K562 (cell line): ENCODE data around the gene MKLN1. TPM values are rescaled to one million over a fixed set of nuclear protein-coding genes. Genes with fewer than 3 reads are reported as not detected.

Experiments used
- ATAC-seq: fragments of 200-7000 bp; cut with Tn5 transposase; 3 replicates; pipeline ENCODE4 v1.9.1; 2020; ENCODE audit warnings: moderate library complexity
- BruUV-seq: library from RNA; stranded (reverse); fragments of 400-500 nt; replicated peaks from 2 replicates; lab custom pipeline; 2021; lab: Mats Ljungman, UMichigan
- CTCF ChIA-PET: fragments of 300-600 bp; formaldehyde crosslinking; extraction: SDS; loops from one replicate; lab custom pipeline; 2021; ENCODE audit warnings: low intra/inter-chr PET ratio; lab: Yijun Ruan, JAX
- POLR2A ChIA-PET: fragments of 300-600, 350-650 bp; sonication (Branson Sonifier 250); formaldehyde crosslinking; extraction: SDS; loops from one replicate; lab custom pipeline; 2021; ENCODE audit warnings: antibody characterized with exemption, inconsistent platforms; lab: Yijun Ruan, JAX
- DNase-seq, 4 experiments: peaks; one replicate each; pipeline versions ENCODE4 v3.0.0 to v3.0.0-alpha.2; 2011 to 2018; ENCODE audit warnings: low spot score in 3 of 4, mixed read lengths in 3 of 4; ENCODE audit errors: extremely low read depth in 1 of 4
- FAIRE-seq: peaks from 2 replicates; lab custom pipeline; 2011; peaks lifted over from hg19 to GRCh38; lab: Jason Lieb, UNC
- H2AFZ ChIP-seq: 2 replicates; pipeline ENCODE4 v1.6.0; 2011; ENCODE audit warnings: low read depth, low read length, control low read depth, inconsistent platforms
- H3K27ac ChIP-seq: fragments of 200-600 bp; 3 replicates; pipeline ENCODE4 v1.8.0; 2011; ENCODE audit warnings: low read depth, mild to moderate bottlenecking, control low read depth, inconsistent platforms, low read length, moderate library complexity, mixed read lengths; ENCODE audit errors: extremely low read depth
- H3K27me3 ChIP-seq, 2 experiments: fragments of 300-600 bp in 1 of 2; 2 replicates in 1 of 2; 3 replicates in 1 of 2; pipeline versions ENCODE4 v1.6.0 to v1.8.0; 2011; ENCODE audit warnings: inconsistent platforms in 2 of 2, low read length in 2 of 2, mild to moderate bottlenecking in 1 of 2, mixed read lengths in 1 of 2, moderate library complexity in 1 of 2; ENCODE audit not compliant: control insufficient read depth in 2 of 2, insufficient read depth in 2 of 2
- H3K36me3 ChIP-seq: fragments of 300-600 bp; 3 replicates; pipeline ENCODE4 v1.8.0; 2011; ENCODE audit warnings: mild to moderate bottlenecking, low read length, inconsistent platforms; ENCODE audit not compliant: control insufficient read depth, insufficient read depth
- H3K4me1 ChIP-seq, 2 experiments: fragments of 200-600 bp in 1 of 2; replicated peaks in 1 of 2; 2 replicates in 1 of 2; 3 replicates in 1 of 2; pipeline versions ENCODE4 v1.5.1 to v1.8.0; 2011; ENCODE audit warnings: inconsistent platforms in 2 of 2, low read length in 2 of 2, mild to moderate bottlenecking in 1 of 2, mixed read lengths in 1 of 2, moderate library complexity in 1 of 2; ENCODE audit not compliant: control insufficient read depth in 2 of 2, insufficient read depth in 2 of 2
- H3K4me2 ChIP-seq: 2 replicates; pipeline ENCODE4 v1.6.1; 2011; ENCODE audit warnings: low read length, control low read depth, inconsistent platforms, mixed read lengths; ENCODE audit not compliant: insufficient read depth
- H3K4me3 ChIP-seq: fragments of 200-600 bp; sonication (generic), shearing (Covaris generic); 2 replicates; pipeline ENCODE4 v1.5.1; 2016; ENCODE audit warnings: control low read depth, inconsistent platforms
- H3K79me2 ChIP-seq: fragments of 200-600 bp; 3 replicates; pipeline ENCODE4 v1.8.0; 2011; ENCODE audit warnings: low read length, inconsistent platforms; ENCODE audit not compliant: control insufficient read depth, insufficient read depth
- H3K9ac ChIP-seq, 2 experiments: 2 replicates each; pipeline versions ENCODE4 v1.6.0 to v1.6.1; 2011; ENCODE audit warnings: low read depth in 2 of 2, low read length in 2 of 2, control low read depth in 1 of 2, inconsistent platforms in 1 of 2, mild to moderate bottlenecking in 1 of 2, mixed read lengths in 1 of 2; ENCODE audit not compliant: insufficient read depth in 1 of 2
- H3K9me1 ChIP-seq: one replicate; pipeline ENCODE4 v1.6.0; 2011; ENCODE audit warnings: inconsistent platforms, mild to moderate bottlenecking, low read length, moderate library complexity; ENCODE audit not compliant: control insufficient read depth, insufficient read depth
- H3K9me3 ChIP-seq: replicated peaks from 2 replicates; pipeline ENCODE4 v1.5.1; 2011; ENCODE audit warnings: low read depth, low read length, inconsistent platforms; ENCODE audit not compliant: control insufficient read depth, insufficient read depth
- H4K20me1 ChIP-seq: replicated peaks from 2 replicates; pipeline ENCODE4 v1.6.1; 2011; ENCODE audit warnings: low read length, inconsistent platforms, mixed read lengths; ENCODE audit not compliant: control insufficient read depth, insufficient read depth
- CHD2 ChIP-seq: IDR thresholded peaks from 2 replicates; pipeline ENCODE4 v1.6.1; 2011; ENCODE audit warnings: low read depth, low read length
- GTF2B ChIP-seq: IDR thresholded peaks from 2 replicates; pipeline ENCODE4 v1.6.1; 2011; ENCODE audit not compliant: insufficient read length; ENCODE audit errors: extremely low read depth
- GTF2F1 ChIP-seq: IDR thresholded peaks from 2 replicates; pipeline ENCODE4 v1.6.1; 2011; ENCODE audit warnings: low read depth, low read length, improper control_type of control experiment
- NFYB ChIP-seq: IDR thresholded peaks from 2 replicates; pipeline ENCODE4 v1.6.1; 2011; ENCODE audit warnings: mild to moderate bottlenecking, moderate library complexity; ENCODE audit not compliant: insufficient read length; ENCODE audit errors: extremely low read depth
- NONO ChIP-seq, 2 experiments: fragments of 200-400 bp in 1 of 2; fragments of 450-650 bp in 1 of 2; formaldehyde crosslinking in 1 of 2; IDR thresholded peaks; 2 replicates each; pipeline ENCODE4 v1.6.1; 2017; ENCODE audit warnings: low read depth in 2 of 2, mild to moderate bottlenecking in 2 of 2, moderate library complexity in 2 of 2, low read length in 1 of 2
- PHB2 ChIP-seq: fragments of 450-650 bp; IDR thresholded peaks from 2 replicates; pipeline ENCODE4 v1.6.1; 2017; ENCODE audit warnings: low read depth
- STAT5A ChIP-seq: IDR thresholded peaks from 2 replicates; pipeline ENCODE4 v1.6.1; 2012; ENCODE audit warnings: low read length, inconsistent platforms, borderline replicate concordance
- ZKSCAN1 ChIP-seq: fragments of 150-350 bp; IDR thresholded peaks from 2 replicates; pipeline ENCODE4 v1.6.1; 2016; ENCODE audit warnings: low read depth, low read length
- WGBS: fragments of 100-300 bp; shearing (Covaris generic); methylation state at CpG from one replicate; pipeline ENCODE4 v1.1.6; 2016; ENCODE audit warnings: low coverage, mixed read lengths; ENCODE audit not compliant: insufficient coverage; ENCODE audit errors: missing lambda C conversion rate; 5-methylcytosine and 5-hydroxymethylcytosine counted together
- in situ Hi-C: fragments of 300-500 bp; cut with MboI; formaldehyde crosslinking; loops from 4 replicates; pipeline ENCODE4 v1.15.0; 2018; ENCODE audit warnings: inconsistent platforms, mixed read lengths
- intact Hi-C: fragments of 100-400 bp; cut with micrococcal nuclease; formaldehyde crosslinking; loops from 2 replicates; pipeline ENCODE4 v1.14.2; 2022
- polyA plus RNA-seq, 8 experiments: library from polyadenylated mRNA; depleted of rRNA in 4 of 8; stranded (reverse) in 5 of 8; unstranded in 3 of 8; fragments of >200 nt; fragmentation: Nextera tagmentation in 2 of 8; fragmentation: Illumina TruSeq in 1 of 8; extraction: Ambion mirVana in 2 of 8; extraction: Trizol in 1 of 8; gene quantifications; 2 replicates each; pipeline versions ENCODE4 v1.2.1 to v1.2.3, GENCODE V29; 2011 to 2014; ENCODE audit warnings: inconsistent platforms in 1 of 8, missing spikeins in 1 of 8
- total RNA-seq, 7 experiments: library from RNA; depleted of rRNA in 6 of 7; stranded (reverse); fragments of >200 nt in 6 of 7; fragmentation: Illumina TruSeq in 2 of 7; extraction: Trizol in 2 of 7; gene quantifications; 2 replicates each; pipeline versions ENCODE4 v1.2.1 to v1.2.3, GENCODE V29; 2011 to 2021; ENCODE audit warnings: low replicate concordance in 1 of 7
- TF ChIP-seq, protein P1 (sequence below): fragments of 250-450 bp; sonication (Bioruptor Pico); IDR thresholded peaks from 2 replicates; pipeline ENCODE4 v1.9.0; 2021; ENCODE audit warnings: mild to moderate bottlenecking, inconsistent platforms

MKLN1 gene
- total and polyA plus RNA-seq, 9 of the 15 experiments (the other 6 are each of a cell fraction or from before 2014, with no cell fraction given), result 18.6 to 80.4 (median 56.0) TPM

- TF ChIP-seq, protein P1, sequence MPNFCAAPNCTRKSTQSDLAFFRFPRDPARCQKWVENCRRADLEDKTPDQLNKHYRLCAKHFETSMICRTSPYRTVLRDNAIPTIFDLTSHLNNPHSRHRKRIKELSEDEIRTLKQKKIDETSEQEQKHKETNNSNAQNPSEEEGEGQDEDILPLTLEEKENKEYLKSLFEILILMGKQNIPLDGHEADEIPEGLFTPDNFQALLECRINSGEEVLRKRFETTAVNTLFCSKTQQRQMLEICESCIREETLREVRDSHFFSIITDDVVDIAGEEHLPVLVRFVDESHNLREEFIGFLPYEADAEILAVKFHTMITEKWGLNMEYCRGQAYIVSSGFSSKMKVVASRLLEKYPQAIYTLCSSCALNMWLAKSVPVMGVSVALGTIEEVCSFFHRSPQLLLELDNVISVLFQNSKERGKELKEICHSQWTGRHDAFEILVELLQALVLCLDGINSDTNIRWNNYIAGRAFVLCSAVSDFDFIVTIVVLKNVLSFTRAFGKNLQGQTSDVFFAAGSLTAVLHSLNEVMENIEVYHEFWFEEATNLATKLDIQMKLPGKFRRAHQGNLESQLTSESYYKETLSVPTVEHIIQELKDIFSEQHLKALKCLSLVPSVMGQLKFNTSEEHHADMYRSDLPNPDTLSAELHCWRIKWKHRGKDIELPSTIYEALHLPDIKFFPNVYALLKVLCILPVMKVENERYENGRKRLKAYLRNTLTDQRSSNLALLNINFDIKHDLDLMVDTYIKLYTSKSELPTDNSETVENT (CRISPR knock-in tag), result no peak
- TF ChIP-seq NFYB (no peak), NONO (IDR thresholded peaks at IDR 0.05; ENCODE audit: low read depth in 2 of 2, low read length in 1 of 2) (no peak), STAT5A (no peak), PHB2 (no peak)
Measured at GRCh38 chr7:131508754-131509486, 181.2 kb downstream of the MKLN1 start (continued).

GRCh38 chr7:131509781-131510180, 182.1 kb downstream of the MKLN1 start:
- Histone ChIP-seq H3K4me1 (peaks cover 4 to 12% of the 10 kb centered on the region in 2 experiments; a peak in 3 of 5 replicates), H3K79me2 (no peaks in the 10 kb centered on the region)
- ATAC-seq (no peak), DNase-seq (no peak)
- POLR2A ChIA-PET, result interaction anchor here (0.6 to 0.7 kb wide), 2 partner anchors 8 to 81 kb away, joined by 3 to 4 read pairs; no protein-coding TSS in a partner anchor
- TF ChIP-seq CHD2 (no peak), GTF2F1 (no peak), GTF2B (no peak), ZKSCAN1 (0 out of 2 replicates have a peak, but pooled peaks have one; percentile 41)
- TF ChIP-seq, all 486 proteins: peak for 1
- Histone ChIP-seq H2AFZ (no peak overlapping the region), H3K36me3 (no peaks in the 10 kb centered on the region), H3K9me1 (peaks cover 4% of the 10 kb centered on the region), H3K4me2 (no peak overlapping the region), H4K20me1 (peaks cover 22% of the 10 kb centered on the region), H3K9me3 (no peaks in the 10 kb centered on the region), H3K9ac (no peak overlapping the region), H3K27me3 (peaks cover 40 to 61% of the 10 kb centered on the region in 2 experiments), H3K27ac (no peak overlapping the region), H3K4me3 (no peak overlapping the region)
- FAIRE-seq, result no peak
- in situ Hi-C loops (loop anchor here (10.0 kb wide), 2 partner anchors 145 to 625 kb away; no protein-coding TSS in a partner anchor), intact Hi-C loops (loop anchor here (2.0 to 10.0 kb wide), 4 partner anchors 37 to 632 kb away; no protein-coding TSS in a partner anchor)
- BruUV-seq, result no TSS peak
- 5% methylated on average over 8 of the region's 8 CpGs for WGBS
- CTCF ChIA-PET, result interaction anchor here (1.1 kb wide), 1 partner anchor 145 kb away, joined by 5 read pairs; no protein-coding TSS in a partner anchor
